ENCODE results near the gene GAREM1.
"Not testable (repeated sequence)": the region's sequence is repeated elsewhere in the genome, so short reads cannot be mapped to it uniquely, and the experiment has no call there.

GAREM1 gene

GRCh38 chr18:32470714-32471633, at the start of gene GAREM1:
TSS of gene GAREM1 (minus strand) at chr18:32470882. CDS start at chr18:32470428, 454 bp downstream.
- peak; percentile 98 for DNase-seq

GRCh38 chr18:32511147-32511546, 40.5 kb upstream of the GAREM1 start:
- DNase-seq: no peak

- DNase-seq: no peak
Measured at GRCh38 chr18:32509111-32509510, 38.4 kb upstream of the GAREM1 start.

GRCh38 chr18:32507093-32507492, 36.4 kb upstream of the GAREM1 start:
- no peak for DNase-seq

- no peak for DNase-seq
Measured at GRCh38 chr18:32502014-32502413, 31.3 kb upstream of the GAREM1 start.

- DNase-seq: not testable (repeated sequence)
Measured at GRCh38 chr18:32501242-32501641, 30.6 kb upstream of the GAREM1 start.

GRCh38 chr18:32483002-32483401, 12.3 kb upstream of the GAREM1 start:
- no peak for DNase-seq

GRCh38 chr18:32482117-32482516, 11.4 kb upstream of the GAREM1 start:
- DNase-seq: no peak

- no peak for DNase-seq
Measured at GRCh38 chr18:32480581-32480980, 9.9 kb upstream of the GAREM1 start.

- DNase-seq: no peak
Measured at GRCh38 chr18:32478807-32479206, 8.1 kb upstream of the GAREM1 start.

- DNase-seq: peak; percentile 40
Measured at GRCh38 chr18:32478317-32478716, 7.6 kb upstream of the GAREM1 start.

- no peak for DNase-seq
Measured at GRCh38 chr18:32476106-32476505, 5.4 kb upstream of the GAREM1 start.

- not testable (repeated sequence) for DNase-seq
Measured at GRCh38 chr18:32475069-32475468, 4.4 kb upstream of the GAREM1 start.

GRCh38 chr18:32473325-32473724, 2.6 kb upstream of the GAREM1 start:
- DNase-seq: no peak

- no peak for DNase-seq
Measured at GRCh38 chr18:32472841-32473240, 2.2 kb upstream of the GAREM1 start.

- no peak for DNase-seq
Measured at GRCh38 chr18:32470460-32470713, 295 bp downstream of the GAREM1 start.

- peak; percentile 57 for DNase-seq
Measured at GRCh38 chr18:32469691-32470459, 807 bp downstream of the GAREM1 start.

GRCh38 chr18:32469190-32469651, 1.5 kb downstream of the GAREM1 start:
- peak; percentile 76 for DNase-seq

GRCh38 chr18:32468147-32468845, 2.4 kb downstream of the GAREM1 start:
- peak; percentile 72 for DNase-seq

- DNase-seq: no peak
Measured at GRCh38 chr18:32461709-32462272, 8.9 kb downstream of the GAREM1 start.

GRCh38 chr18:32460171-32460731, 10.4 kb downstream of the GAREM1 start:
- DNase-seq: no peak

- DNase-seq: no peak
Measured at GRCh38 chr18:32459361-32460101, 11.2 kb downstream of the GAREM1 start.
